ENCODE data around the gene MAMDC2.

MAMDC2 gene

DNA sequence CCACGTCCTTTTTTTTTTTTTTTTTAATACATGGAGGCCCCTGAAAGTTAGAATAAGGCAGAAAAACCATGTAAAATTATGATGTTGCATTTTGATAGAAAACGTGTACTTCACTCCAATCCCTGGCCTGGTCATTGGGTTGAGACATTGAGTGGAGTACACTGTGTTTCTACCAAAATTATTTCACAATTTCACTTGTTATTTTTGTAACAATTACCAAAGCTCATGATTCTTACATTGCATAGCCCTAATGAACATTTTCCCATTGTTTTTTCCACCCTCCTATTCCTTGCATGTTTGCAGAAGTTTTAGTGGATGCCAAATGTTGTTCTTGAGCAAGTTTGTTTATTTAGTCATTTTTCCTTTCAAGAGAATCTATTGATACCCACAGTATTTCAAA is 21.9 kb downstream of the MAMDC2 start:
- Histone ChIP-seq H3K27me3 (ENCODE audit: low read length) (no peaks in the 10 kb centered on the region), H3F3A (ENCODE audit: insufficient read depth) (no peaks in the 10 kb centered on the region), H3K79me2 (ENCODE audit: insufficient read depth, low read length) (no peaks in the 10 kb centered on the region), H4K20me1 (ENCODE audit: low read depth, low read length) (no peaks in the 10 kb centered on the region), H3K9me3 (ENCODE audit: insufficient read depth, low read length) (no peaks in the 10 kb centered on the region), H3K4me2 (ENCODE audit: low read depth, low read length, poor library complexity, severe bottlenecking) (no peak overlapping the region), H2AFZ (ENCODE audit: low read depth, low read length, severe bottlenecking) (no peak overlapping the region), H3K9ac (ENCODE audit: low read length) (no peak overlapping the region), H3K4me3 (ENCODE audit: insufficient read depth, low read length, poor library complexity, severe bottlenecking) (no peak overlapping the region), H3K36me3 (ENCODE audit: low read length) (no peaks in the 10 kb centered on the region), H3K9me2 (replicated peaks; ENCODE audit: insufficient read depth, low read length) (no peaks in the 10 kb centered on the region), H3K27ac (ENCODE audit: low read depth, low read length) (no peak overlapping the region)
- no peak for TF ChIP-seq EZH2phosphoT487 (conservative IDR thresholded peaks at IDR 0.05; ENCODE audit: low read length)
- TF ChIP-seq, protein P1, sequence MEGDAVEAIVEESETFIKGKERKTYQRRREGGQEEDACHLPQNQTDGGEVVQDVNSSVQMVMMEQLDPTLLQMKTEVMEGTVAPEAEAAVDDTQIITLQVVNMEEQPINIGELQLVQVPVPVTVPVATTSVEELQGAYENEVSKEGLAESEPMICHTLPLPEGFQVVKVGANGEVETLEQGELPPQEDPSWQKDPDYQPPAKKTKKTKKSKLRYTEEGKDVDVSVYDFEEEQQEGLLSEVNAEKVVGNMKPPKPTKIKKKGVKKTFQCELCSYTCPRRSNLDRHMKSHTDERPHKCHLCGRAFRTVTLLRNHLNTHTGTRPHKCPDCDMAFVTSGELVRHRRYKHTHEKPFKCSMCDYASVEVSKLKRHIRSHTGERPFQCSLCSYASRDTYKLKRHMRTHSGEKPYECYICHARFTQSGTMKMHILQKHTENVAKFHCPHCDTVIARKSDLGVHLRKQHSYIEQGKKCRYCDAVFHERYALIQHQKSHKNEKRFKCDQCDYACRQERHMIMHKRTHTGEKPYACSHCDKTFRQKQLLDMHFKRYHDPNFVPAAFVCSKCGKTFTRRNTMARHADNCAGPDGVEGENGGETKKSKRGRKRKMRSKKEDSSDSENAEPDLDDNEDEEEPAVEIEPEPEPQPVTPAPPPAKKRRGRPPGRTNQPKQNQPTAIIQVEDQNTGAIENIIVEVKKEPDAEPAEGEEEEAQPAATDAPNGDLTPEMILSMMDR (IDR thresholded peaks at IDR 0.05; ENCODE audit: insufficient read depth, low read length, poor library complexity, severe bottlenecking): no peak

DNA sequence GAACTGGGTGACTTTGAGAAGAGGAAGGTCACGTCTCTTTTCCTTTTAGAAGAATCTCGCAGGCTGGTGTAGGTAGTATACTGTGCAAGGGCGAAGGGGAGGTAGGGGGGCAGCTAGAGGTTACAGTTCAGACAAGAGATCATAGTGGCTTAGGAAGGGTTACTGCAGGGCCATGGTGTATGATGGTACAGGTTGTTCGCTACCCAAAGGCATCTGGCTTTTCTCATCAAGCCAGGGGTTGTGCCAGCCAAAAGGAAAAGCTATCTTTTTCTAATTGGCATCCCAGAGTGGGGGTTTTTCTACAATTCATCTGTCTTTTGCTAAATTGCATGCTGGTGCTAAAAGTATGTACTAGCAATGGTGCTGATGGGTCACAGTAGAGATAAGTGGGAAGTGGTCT is 22.8 kb downstream of the MAMDC2 start:
- H3K9ac ChIP-seq (ENCODE audit: low read length): no peak overlapping the region
- no peak overlapping the region for H3K4me3 ChIP-seq (ENCODE audit: insufficient read depth, low read length, poor library complexity, severe bottlenecking)
- H3K4me2 ChIP-seq (ENCODE audit: low read depth, low read length, poor library complexity, severe bottlenecking): no peak overlapping the region
- H3K9me3 ChIP-seq (ENCODE audit: insufficient read depth, low read length): no peaks in the 10 kb centered on the region
- H3K27me3 ChIP-seq (ENCODE audit: low read length): no peaks in the 10 kb centered on the region
- H3F3A ChIP-seq (ENCODE audit: insufficient read depth): no peaks in the 10 kb centered on the region
- TF ChIP-seq, protein P1 (IDR thresholded peaks at IDR 0.05; ENCODE audit: insufficient read depth, low read length, poor library complexity, severe bottlenecking): no peak
- no peak for TF ChIP-seq EZH2phosphoT487 (conservative IDR thresholded peaks at IDR 0.05; ENCODE audit: low read length)
- no peaks in the 10 kb centered on the region for H3K36me3 ChIP-seq (ENCODE audit: low read length)
- H3K9me2 ChIP-seq (replicated peaks; ENCODE audit: insufficient read depth, low read length): no peaks in the 10 kb centered on the region
- no peaks in the 10 kb centered on the region for H4K20me1 ChIP-seq (ENCODE audit: low read depth, low read length)
- H3K79me2 ChIP-seq (ENCODE audit: insufficient read depth, low read length): no peaks in the 10 kb centered on the region
- no peak overlapping the region for H2AFZ ChIP-seq (ENCODE audit: low read depth, low read length, severe bottlenecking)
- H3K27ac ChIP-seq (ENCODE audit: low read depth, low read length): no peak overlapping the region

DNA sequence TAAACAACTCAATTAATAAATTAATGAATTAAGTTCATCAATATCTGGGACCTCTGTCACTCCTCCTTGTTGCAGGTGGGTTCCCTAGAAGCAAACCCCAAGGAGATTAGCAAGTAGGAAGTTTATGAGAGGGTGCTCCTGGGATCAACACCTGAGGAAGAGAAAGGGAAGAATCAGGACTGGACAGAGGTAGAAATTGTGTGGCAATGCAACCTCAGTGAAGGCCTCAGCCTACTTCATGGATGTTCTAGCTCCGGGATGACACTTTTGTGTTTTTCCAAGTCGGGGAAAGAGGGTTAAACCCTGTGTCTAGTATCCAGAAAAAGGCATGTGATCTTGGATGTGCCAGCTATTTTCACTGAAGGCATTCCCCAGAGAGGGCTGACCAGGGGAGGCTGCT is 23.2 kb downstream of the MAMDC2 start:
- H3K4me3 ChIP-seq (ENCODE audit: insufficient read depth, low read length, poor library complexity, severe bottlenecking): no peak overlapping the region
- no peaks in the 10 kb centered on the region for H3K27me3 ChIP-seq (ENCODE audit: low read length)
- no peaks in the 10 kb centered on the region for H4K20me1 ChIP-seq (ENCODE audit: low read depth, low read length)
- H3K4me2 ChIP-seq (ENCODE audit: low read depth, low read length, poor library complexity, severe bottlenecking): no peak overlapping the region
- H3K79me2 ChIP-seq (ENCODE audit: insufficient read depth, low read length): no peaks in the 10 kb centered on the region
- no peaks in the 10 kb centered on the region for H3K9me3 ChIP-seq (ENCODE audit: insufficient read depth, low read length)
- H3F3A ChIP-seq (ENCODE audit: insufficient read depth): no peaks in the 10 kb centered on the region
- TF ChIP-seq, protein P1 (IDR thresholded peaks at IDR 0.05; ENCODE audit: insufficient read depth, low read length, poor library complexity, severe bottlenecking): no peak
- TF ChIP-seq EZH2phosphoT487 (conservative IDR thresholded peaks at IDR 0.05; ENCODE audit: low read length): no peak
- H3K36me3 ChIP-seq (ENCODE audit: low read length): no peaks in the 10 kb centered on the region
- no peak overlapping the region for H3K27ac ChIP-seq (ENCODE audit: low read depth, low read length)
- H2AFZ ChIP-seq (ENCODE audit: low read depth, low read length, severe bottlenecking): no peak overlapping the region
- no peaks in the 10 kb centered on the region for H3K9me2 ChIP-seq (replicated peaks; ENCODE audit: insufficient read depth, low read length)
- H3K9ac ChIP-seq (ENCODE audit: low read length): no peak overlapping the region
